ENCODE results near the gene LPAR2.

The LPAR2 gene

DNA sequence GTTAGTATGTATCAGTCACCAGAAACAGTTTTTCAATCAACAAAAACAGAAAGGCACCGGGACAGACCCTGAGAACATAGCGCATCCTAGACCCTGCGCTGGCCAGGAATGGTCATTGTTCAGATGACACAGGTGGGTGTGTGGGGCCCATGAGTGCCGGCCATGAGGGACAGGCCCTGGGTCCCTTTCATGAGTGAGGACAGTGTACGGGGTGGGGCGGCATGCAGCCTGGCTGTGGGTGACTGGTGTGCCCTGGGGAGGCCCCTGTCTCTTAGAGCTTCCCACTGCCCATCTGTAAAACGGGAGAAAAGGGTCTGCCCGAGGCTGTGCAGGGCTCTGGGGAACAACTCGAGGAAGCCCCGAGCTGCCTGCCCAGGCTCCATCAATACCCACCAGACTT lies 35.3 kb downstream of the LPAR2 start:
- DNase-seq = no peak

DNA sequence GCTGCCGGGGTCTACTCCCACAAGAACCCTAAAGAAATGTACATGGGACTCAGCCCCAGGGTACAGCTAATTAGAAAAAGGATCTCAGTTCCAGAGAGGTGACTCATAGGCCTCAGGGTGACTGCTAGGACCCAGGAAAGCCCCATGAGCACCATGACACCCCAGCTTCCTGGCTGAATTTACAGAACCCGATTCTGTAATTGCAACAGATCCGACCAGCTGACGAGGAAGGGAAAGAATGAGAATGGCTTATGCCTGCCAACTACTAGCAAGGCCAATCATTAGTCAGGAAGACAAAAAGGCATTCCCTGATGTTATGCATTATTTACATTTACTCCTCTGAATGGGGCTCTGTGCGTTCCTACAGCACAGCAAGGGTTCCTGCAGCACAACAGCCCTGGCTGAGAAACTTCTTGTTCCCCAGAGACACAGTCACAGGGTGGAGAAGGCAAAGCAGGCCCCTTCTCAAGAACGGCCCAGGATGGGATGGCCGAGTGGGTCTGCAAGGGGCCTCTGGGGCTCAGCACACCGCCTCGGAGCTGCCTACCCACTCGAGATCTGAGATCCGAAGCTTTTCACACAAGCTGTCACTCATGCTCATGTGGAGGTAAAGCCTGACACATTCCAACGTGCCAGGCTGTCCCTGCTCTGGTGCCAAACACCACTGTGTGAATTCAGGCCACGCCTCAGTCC lies 36.7 kb downstream of the LPAR2 start:
- peak; percentile 97 for DNase-seq

DNA sequence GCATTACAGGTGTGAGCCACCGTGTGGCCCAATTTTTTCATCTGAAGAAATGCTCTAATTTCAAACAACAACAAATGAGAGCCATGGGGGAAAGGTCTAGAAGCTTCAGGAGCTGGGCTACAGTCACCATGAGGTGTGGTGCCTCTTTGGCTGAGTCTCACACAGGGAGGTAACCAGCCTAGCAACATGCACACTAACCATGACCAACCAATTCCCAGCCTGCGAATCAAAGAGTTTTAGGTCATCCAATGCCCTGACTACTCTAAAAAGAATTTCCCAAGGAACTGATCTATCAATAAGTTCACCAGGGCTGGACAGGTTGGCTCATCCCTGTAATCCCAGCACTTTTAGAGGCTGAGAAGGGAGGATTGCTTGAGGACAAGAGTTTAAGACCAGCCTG lies 39.5 kb downstream of the LPAR2 start:
- DNase-seq = peak; percentile 42

DNA sequence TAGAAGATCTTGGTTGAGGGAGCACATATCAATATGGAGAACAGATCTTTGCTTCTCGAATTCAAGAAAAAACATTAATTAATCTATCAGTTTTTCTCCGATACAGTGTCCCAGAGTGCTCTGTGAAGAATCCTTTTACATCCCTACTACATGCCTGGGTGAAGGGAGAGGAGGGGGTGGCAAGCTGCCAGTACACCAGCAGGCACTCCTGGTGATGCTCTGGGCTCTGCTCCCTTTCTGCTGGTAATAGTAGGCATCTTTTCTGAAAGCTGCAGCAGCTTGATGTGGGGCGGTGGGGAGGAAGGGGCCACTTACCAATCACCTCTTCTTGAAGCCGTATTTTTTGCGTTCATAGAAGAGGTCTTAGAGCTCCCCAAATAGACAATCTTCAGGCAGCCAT lies 40.2 kb downstream of the LPAR2 start:
- DNase-seq = no peak

DNA sequence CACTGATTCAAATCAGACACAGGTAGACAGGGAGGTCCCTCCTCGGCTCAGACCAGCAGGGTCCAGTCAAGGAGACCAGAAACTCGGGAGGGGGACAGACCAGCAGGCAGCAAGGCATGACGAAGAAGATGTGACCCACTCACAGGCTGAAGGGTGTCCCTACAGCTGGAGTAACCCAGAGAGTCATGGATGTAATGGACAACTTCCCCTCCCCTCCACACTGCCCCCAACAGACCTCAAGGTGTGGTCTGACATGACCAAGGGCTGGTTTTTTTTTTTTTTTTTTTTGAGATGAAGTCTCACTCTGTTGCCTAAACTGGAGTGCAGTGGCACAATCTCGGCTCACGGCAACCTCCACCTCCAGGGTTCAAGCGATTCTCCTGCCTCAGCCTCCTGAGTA lies 43.7 kb downstream of the LPAR2 start:
- DNase-seq = no peak

DNA sequence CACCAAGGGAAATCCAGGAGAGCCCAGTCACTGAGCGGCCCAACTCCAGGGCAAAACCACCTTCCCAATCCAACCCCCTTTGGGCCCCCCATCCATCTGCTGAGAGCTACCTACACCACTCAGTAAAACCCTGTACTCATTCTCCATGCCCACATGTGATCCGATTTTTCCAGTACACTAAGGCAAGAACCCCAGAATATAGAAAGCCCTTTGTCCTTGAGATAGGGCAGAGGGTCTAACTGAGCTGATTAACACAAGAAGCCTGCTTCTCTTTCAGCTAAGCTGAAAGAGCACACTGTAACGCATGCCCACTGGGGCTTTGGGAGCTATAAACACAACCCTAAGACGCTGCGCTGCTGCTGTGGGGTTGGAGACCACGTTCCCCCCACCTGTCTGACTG lies 45.5 kb downstream of the LPAR2 start:
- DNase-seq = no peak

DNA sequence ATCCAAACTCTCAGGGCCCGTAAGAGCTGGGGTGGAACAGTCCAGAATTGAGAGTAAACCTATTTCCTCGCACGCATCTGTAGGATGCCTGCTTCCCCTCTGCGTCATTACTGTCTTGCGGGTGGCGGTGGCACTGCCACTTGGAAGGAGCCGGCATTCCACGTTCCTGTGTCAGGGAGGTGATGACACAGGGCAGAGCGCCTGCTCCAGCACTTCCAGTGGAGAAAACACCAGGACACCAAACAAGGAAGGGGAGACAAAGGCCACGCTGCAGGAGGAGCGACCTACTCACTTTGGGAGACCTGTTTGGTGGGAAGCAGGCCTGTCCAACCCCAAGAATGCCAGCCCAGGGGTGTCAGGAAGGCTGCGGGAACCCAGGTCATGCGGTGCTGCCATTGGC lies 46.6 kb downstream of the LPAR2 start:
- DNase-seq = no peak

DNA sequence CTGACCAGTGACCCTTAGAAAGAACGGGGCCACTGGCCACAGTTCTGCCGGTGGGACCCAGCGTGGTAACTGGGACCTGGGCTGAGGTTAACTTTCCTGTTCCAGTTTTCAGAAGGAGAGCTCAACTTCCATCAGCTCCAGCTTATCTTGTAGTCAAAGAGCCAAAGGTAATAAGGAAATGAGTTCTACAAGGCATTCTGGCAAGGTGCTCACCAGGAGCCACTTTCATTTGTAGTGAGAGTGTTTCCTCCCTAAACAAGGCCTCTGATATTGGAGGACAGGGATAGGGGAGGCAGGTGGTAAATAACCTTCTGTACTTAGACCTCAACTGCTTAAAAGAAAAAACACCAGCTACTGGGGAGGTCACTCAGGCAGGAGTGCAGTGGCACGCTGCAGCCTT lies 47.6 kb downstream of the LPAR2 start:
- DNase-seq = no peak

DNA sequence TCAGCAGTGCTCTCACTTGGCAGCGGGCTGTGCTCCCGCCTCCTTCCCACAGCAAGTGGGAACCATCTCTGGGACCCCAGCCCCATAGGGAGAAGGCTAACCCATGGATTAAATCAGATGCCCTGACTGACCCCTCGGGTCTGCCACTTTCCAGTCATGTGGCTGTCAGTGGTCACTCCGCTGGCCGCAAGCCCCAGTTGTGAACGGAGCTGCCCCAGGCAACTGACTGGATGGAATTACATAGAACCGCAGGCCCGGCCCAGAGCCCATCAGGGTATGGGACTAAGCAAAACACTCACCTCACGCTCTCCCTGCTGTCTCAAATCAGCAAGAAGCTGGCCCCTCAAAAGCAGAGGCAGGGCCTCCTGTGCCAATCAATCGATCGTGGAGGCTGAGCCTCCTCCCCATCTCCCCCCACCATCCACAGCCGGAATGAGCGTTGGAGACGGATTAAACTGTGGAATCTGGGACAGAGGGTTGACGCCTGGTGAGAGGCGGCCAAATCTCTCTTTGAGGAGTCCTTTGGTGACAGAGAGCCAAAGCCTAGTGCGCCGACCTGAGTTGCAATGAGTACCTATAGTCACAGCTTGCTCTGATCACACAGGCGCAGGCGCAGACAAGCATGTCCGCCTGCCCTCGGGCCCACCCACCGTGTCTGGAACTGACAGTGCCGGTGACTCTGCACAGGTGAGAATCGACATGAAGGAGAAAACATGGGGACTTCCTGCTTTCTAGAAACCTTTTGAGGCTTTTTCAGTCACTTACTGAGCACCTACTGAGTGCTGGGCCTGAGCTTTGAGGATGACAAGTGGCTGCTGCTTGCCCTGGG lies 48.3 kb downstream of the LPAR2 start:
- no peak for DNase-seq

DNA sequence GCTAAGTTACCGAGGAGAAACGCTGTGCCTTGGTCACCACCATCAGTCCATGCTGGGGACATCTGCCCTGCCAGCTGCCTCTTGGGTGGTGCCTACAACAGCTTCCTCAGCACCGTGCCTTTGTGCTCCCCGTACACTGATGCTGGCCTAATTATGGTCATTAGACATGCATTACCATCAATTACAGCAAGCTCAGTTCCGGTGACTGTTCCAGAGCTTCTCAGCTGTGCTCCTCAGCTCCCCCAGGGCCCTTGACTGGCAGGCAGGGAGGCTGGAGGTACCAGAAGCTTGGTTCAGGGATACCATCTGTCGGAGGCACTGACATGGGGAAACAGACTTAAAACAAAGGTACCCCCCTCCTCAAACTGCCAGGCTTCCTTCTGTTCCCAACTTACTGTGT lies 49.8 kb downstream of the LPAR2 start:
- DNase-seq = no peak

DNA sequence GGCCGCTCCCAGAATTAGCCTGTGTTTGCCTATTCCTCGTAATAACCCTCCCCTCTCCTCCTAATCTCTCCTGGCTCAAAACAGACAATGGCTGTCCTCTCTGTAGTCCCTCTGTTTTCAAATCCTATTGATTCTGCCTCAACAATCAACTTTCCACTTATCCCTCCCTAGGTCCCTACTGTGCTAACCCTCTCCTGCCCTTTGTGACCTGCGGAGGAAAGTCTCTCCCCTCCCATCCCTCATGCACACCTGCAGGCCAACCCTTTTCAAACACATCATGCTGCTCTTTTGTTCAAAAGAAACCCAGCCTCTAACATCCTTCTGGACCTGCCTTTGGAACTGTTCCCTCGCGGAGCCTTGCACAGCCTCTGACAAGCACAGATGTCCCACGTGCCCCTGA lies 52.6 kb downstream of the LPAR2 start:
- DNase-seq = no peak
